A549 (cell line): ENCODE data around the gene KLRC2. TPM values are rescaled to one million over a fixed set of nuclear protein-coding genes. Genes with fewer than 3 reads are reported as not detected.

Source experiments
- ATAC-seq, 2 experiments: fragments of 200-7000 bp in 1 of 2; fragments of >200 bp in 1 of 2; cut with Nextera tagmentation in 1 of 2; cut with Tn5 transposase in 1 of 2; 3 replicates each; pipeline versions ENCODE4 v1.8.0 to v1.9.1; 2018 to 2020; ENCODE audit warnings: mild to moderate bottlenecking in 1 of 2, moderate library complexity in 1 of 2
- CTCF ChIA-PET: fragments of 300-600 bp; sonication (Branson Sonifier 250); formaldehyde crosslinking; extraction: SDS; loops from one replicate; lab custom pipeline; 2021; ENCODE audit warnings: antibody characterized with exemption, inconsistent platforms; lab: Yijun Ruan, JAX
- POLR2A ChIA-PET: fragments of 350-600 bp; formaldehyde crosslinking; extraction: SDS; loops from one replicate; lab custom pipeline; 2021; ENCODE audit warnings: antibody characterized with exemption, inconsistent platforms; lab: Yijun Ruan, JAX
- DNase-seq, 2 experiments: peaks; one replicate each; pipeline versions ENCODE4 v3.0.0 to v3.0.0-alpha.2; 2011 to 2016; ENCODE audit warnings: low read depth in 1 of 2, low spot score in 1 of 2
- FAIRE-seq: peaks from 2 replicates; lab custom pipeline; 2011; peaks lifted over from hg19 to GRCh38; lab: Jason Lieb, UNC
- H3K27ac ChIP-seq, 2 experiments: fragments of >200 bp; sonication (Bioruptor Twin); formaldehyde crosslinking; 3 replicates each; pipeline ENCODE4 v1.5.1; 2016 to 2017
- H3K4me1 ChIP-seq: fragments of >200 bp; sonication (Bioruptor Twin); formaldehyde crosslinking; 3 replicates; pipeline ENCODE4 v1.6.1; 2016
- H3K4me2 ChIP-seq: fragments of >200 bp; sonication (Bioruptor Twin); formaldehyde crosslinking; 3 replicates; pipeline ENCODE4 v1.6.1; 2016
- H3K4me3 ChIP-seq: fragments of >200 bp; sonication (Bioruptor Twin); formaldehyde crosslinking; 3 replicates; pipeline ENCODE4 v1.5.1; 2016
- H3K9me3 ChIP-seq: fragments of >200 bp; sonication (Bioruptor Twin); formaldehyde crosslinking; 3 replicates; pipeline ENCODE4 v1.6.1; 2016
- BHLHE40 ChIP-seq: IDR thresholded peaks from 2 replicates; pipeline ENCODE4 v1.6.1; 2012; ENCODE audit warnings: low read depth, low read length, inconsistent platforms
- CBX2 ChIP-seq: fragments of 200-600 bp; sonication (generic); IDR thresholded peaks from 2 replicates; pipeline ENCODE4 v1.6.1; 2016; ENCODE audit warnings: low read depth, mild to moderate bottlenecking, borderline replicate concordance
- CEBPB ChIP-seq, 2 experiments: fragments of >200 bp in 1 of 2; sonication (Bioruptor Twin) in 1 of 2; formaldehyde crosslinking in 1 of 2; IDR thresholded peaks; 2 replicates each; pipeline ENCODE4 v1.6.1; 2012 to 2016
- CHD2 ChIP-seq: fragments of 150-350 bp; IDR thresholded peaks from 2 replicates; pipeline ENCODE4 v1.6.1; 2014; ENCODE audit warnings: low read length; ENCODE audit not compliant: partially characterized antibody
- EHMT2 ChIP-seq: fragments of 200-600 bp; sonication (generic); IDR thresholded peaks from 2 replicates; pipeline ENCODE4 v1.6.1; 2016; ENCODE audit warnings: antibody characterized with exemption, low read depth, mild to moderate bottlenecking, moderate library complexity
- FOSB ChIP-seq: fragments of 250-450 bp; sonication (Bioruptor Pico); IDR thresholded peaks from 2 replicates; pipeline ENCODE4 v1.5.0; 2020; ENCODE audit warnings: mild to moderate bottlenecking, moderate library complexity
- FOXS1 ChIP-seq: fragments of 250-450 bp; sonication (Bioruptor Pico); IDR thresholded peaks from 2 replicates; pipeline ENCODE4 v1.5.0; 2020; ENCODE audit warnings: mild to moderate bottlenecking, moderate library complexity
- HEYL ChIP-seq: fragments of 250-450 bp; sonication (Bioruptor Pico); IDR thresholded peaks from 2 replicates; pipeline ENCODE4 v1.8.0; 2021; ENCODE audit warnings: mild to moderate bottlenecking, moderate library complexity
- MAZ ChIP-seq: fragments of 150-350 bp; IDR thresholded peaks from 2 replicates; pipeline ENCODE4 v1.6.1; 2014; ENCODE audit warnings: antibody characterized with exemption, low read depth, low read length, borderline replicate concordance
- PHF8 ChIP-seq: fragments of 200-600 bp; sonication (generic); IDR thresholded peaks from 2 replicates; pipeline ENCODE4 v1.6.1; 2016; ENCODE audit warnings: low read depth, mild to moderate bottlenecking, antibody characterized with exemption, moderate library complexity, borderline replicate concordance
- RAD21 ChIP-seq, 2 experiments: fragments of >200 bp in 1 of 2; sonication (Bioruptor Twin) in 1 of 2; formaldehyde crosslinking in 1 of 2; IDR thresholded peaks in 1 of 2; conservative IDR thresholded peaks in 1 of 2; 2 replicates in 1 of 2; 3 replicates in 1 of 2; pipeline ENCODE4 v1.6.1; 2012 to 2018; ENCODE audit warnings: inconsistent platforms in 1 of 2
- SMC3 ChIP-seq: fragments of >200 bp; sonication (Bioruptor Twin); formaldehyde crosslinking; IDR thresholded peaks from 3 replicates; pipeline ENCODE4 v1.6.1; 2018; ENCODE audit warnings: inconsistent platforms
- ZFP36 ChIP-seq: fragments of 450-650 bp; IDR thresholded peaks from 2 replicates; pipeline ENCODE4 v1.6.1; 2014; ENCODE audit warnings: borderline replicate concordance; ENCODE audit not compliant: partially characterized antibody
- ZNF302 ChIP-seq: fragments of 250-450 bp; sonication (Bioruptor Pico); IDR thresholded peaks from 2 replicates; pipeline ENCODE4 v1.9.0; 2021; ENCODE audit warnings: inconsistent platforms, mild to moderate bottlenecking, moderate library complexity
- ZSCAN20 ChIP-seq: fragments of 250-450 bp; sonication (Bioruptor Pico); IDR thresholded peaks from 2 replicates; pipeline ENCODE4 v1.8.0; 2022; ENCODE audit warnings: mild to moderate bottlenecking, moderate library complexity
- WGBS: methylation state at CpG from one replicate; pipeline ENCODE4 v1.1.6; 2017; ENCODE audit errors: missing lambda C conversion rate; 5-methylcytosine and 5-hydroxymethylcytosine counted together
- polyA plus RNA-seq, 4 experiments: library from polyadenylated mRNA; depleted of rRNA in 3 of 4; stranded (reverse); fragments of >200 nt; fragmentation: RNase III in 1 of 4; extraction: RNeasy Plus Mini Kit Qiagen cat#74134 plus additional on column Dnase treatment in 1 of 4; gene quantifications; 2 replicates in 3 of 4; 3 replicates in 1 of 4; pipeline ENCODE4 v1.2.3, GENCODE V29; 2011 to 2017
- TF ChIP-seq, protein P1 (sequence below): fragments of >200 bp; sonication (Bioruptor Twin); formaldehyde crosslinking; IDR thresholded peaks from 3 replicates; pipeline ENCODE4 v1.5.1; 2016
- TF ChIP-seq, protein P2 (sequence below): fragments of >200 bp; sonication (Bioruptor Twin); formaldehyde crosslinking; IDR thresholded peaks from 3 replicates; pipeline ENCODE4 v1.6.1; 2016
- TF ChIP-seq, protein P3 (sequence below): IDR thresholded peaks from 2 replicates; pipeline ENCODE4 v1.6.1; 2012; ENCODE audit warnings: low read depth, borderline replicate concordance
- TF ChIP-seq, protein P4 (sequence below): fragments of 250-450 bp; sonication (Bioruptor Pico); IDR thresholded peaks from 2 replicates; pipeline ENCODE4 v1.5.0; 2020; ENCODE audit warnings: low read depth, mild to moderate bottlenecking, moderate library complexity
- TF ChIP-seq, protein P5 (sequence below): fragments of 250-450 bp; sonication (Bioruptor Pico); IDR thresholded peaks from 2 replicates; pipeline ENCODE4 v1.5.0; 2021; ENCODE audit warnings: mild to moderate bottlenecking, moderate library complexity, borderline replicate concordance
- TF ChIP-seq, protein P6 (sequence below): fragments of >200 bp; sonication (Bioruptor Twin); formaldehyde crosslinking; IDR thresholded peaks from 2 replicates; pipeline ENCODE4 v1.6.1; 2016

KLRC2 gene
- polyA plus RNA-seq, 2 of the 4 experiments (the other 2 are of a cell fraction) = 0.25 to 0.52 TPM

DNA sequence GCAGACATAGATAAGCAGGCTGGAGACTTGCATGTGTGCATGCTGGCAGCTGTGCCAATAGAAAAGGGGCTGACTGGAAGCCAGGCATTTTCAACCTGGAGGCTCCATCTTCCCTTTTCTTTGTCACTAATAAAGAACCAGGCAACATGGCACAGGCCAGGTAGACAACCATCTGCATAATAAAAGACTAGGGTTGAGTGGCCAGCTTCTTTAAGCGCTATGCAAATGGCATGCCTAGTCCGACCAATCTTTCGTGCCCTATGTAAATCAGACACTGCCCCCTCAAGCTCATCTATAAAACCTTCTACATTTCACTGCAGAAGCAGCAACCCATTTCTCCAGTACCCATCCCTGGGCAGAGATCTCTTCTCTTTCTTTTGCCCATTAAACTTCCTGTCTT is 21.9 kb upstream of the KLRC2 start:
- Histone ChIP-seq H3K4me3 (no peak overlapping the region), H3K4me2 (no peak overlapping the region), H3K27ac (no peak overlapping the region), H3K9me3 (peaks cover 23% of the 10 kb centered on the region), H3K4me1 (no peaks in the 10 kb centered on the region)
- TF ChIP-seq, protein P1, sequence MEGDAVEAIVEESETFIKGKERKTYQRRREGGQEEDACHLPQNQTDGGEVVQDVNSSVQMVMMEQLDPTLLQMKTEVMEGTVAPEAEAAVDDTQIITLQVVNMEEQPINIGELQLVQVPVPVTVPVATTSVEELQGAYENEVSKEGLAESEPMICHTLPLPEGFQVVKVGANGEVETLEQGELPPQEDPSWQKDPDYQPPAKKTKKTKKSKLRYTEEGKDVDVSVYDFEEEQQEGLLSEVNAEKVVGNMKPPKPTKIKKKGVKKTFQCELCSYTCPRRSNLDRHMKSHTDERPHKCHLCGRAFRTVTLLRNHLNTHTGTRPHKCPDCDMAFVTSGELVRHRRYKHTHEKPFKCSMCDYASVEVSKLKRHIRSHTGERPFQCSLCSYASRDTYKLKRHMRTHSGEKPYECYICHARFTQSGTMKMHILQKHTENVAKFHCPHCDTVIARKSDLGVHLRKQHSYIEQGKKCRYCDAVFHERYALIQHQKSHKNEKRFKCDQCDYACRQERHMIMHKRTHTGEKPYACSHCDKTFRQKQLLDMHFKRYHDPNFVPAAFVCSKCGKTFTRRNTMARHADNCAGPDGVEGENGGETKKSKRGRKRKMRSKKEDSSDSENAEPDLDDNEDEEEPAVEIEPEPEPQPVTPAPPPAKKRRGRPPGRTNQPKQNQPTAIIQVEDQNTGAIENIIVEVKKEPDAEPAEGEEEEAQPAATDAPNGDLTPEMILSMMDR = no peak
- no peak for TF ChIP-seq CBX2
- TF ChIP-seq MAZ = no peak
- TF ChIP-seq ZFP36 = no peak
- no peak for TF ChIP-seq PHF8
- no peak for TF ChIP-seq ZNF302
- TF ChIP-seq FOSB (CRISPR knock-in tag) = no peak
- TF ChIP-seq, protein P2, sequence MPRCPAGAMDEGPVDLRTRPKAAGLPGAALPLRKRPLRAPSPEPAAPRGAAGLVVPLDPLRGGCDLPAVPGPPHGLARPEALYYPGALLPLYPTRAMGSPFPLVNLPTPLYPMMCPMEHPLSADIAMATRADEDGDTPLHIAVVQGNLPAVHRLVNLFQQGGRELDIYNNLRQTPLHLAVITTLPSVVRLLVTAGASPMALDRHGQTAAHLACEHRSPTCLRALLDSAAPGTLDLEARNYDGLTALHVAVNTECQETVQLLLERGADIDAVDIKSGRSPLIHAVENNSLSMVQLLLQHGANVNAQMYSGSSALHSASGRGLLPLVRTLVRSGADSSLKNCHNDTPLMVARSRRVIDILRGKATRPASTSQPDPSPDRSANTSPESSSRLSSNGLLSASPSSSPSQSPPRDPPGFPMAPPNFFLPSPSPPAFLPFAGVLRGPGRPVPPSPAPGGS = no peak
- TF ChIP-seq FOXS1 (CRISPR knock-in tag) = no peak
- no peak for TF ChIP-seq RAD21 (conservative IDR thresholded peaks at IDR 0.05 in 1 of 2, IDR thresholded peaks at IDR 0.05 in 1 of 2)
- no peak for TF ChIP-seq EHMT2
- TF ChIP-seq CHD2 = no peak
- TF ChIP-seq, protein P3, sequence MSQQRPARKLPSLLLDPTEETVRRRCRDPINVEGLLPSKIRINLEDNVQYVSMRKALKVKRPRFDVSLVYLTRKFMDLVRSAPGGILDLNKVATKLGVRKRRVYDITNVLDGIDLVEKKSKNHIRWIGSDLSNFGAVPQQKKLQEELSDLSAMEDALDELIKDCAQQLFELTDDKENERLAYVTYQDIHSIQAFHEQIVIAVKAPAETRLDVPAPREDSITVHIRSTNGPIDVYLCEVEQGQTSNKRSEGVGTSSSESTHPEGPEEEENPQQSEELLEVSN = no peak
- no peak for TF ChIP-seq SMC3
- TF ChIP-seq ZSCAN20 (CRISPR knock-in tag) = no peak
- TF ChIP-seq, protein P4, sequence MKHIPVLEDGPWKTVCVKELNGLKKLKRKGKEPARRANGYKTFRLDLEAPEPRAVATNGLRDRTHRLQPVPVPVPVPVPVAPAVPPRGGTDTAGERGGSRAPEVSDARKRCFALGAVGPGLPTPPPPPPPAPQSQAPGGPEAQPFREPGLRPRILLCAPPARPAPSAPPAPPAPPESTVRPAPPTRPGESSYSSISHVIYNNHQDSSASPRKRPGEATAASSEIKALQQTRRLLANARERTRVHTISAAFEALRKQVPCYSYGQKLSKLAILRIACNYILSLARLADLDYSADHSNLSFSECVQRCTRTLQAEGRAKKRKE (CRISPR knock-in tag) = no peak
- 71% methylated on average over 3 of the region's 3 CpGs for WGBS
- FAIRE-seq = no peak
- ATAC-seq = no peak
- ChIA-PET POLR2A (no interaction called here), CTCF (interaction anchor here (1.0 kb wide), 1 partner anchor 91 kb away, joined by 3 read pairs; no protein-coding TSS in a partner anchor)
- DNase-seq = no peak

DNA sequence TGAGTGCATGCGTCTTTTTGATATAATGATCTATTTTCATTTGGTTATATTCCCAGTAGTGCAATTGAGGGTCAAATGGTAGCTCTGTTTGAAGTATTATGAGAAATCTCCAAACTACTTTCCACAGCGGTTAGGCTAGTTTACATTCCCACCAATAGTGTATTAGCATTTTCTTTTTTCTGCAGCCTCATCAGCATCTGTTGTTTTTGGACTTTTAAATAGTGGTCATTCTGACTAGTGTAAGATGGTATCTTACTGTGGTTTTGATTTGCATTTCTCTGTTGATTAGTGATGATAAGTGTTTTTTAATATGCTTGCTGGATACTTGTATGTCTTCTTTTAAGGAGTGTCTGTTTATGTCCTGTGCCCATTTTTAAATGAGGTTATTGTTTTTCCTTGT is 21.0 kb upstream of the KLRC2 start:
- Histone ChIP-seq H3K9me3 (peaks cover 19% of the 10 kb centered on the region), H3K27ac (no peak overlapping the region), H3K4me3 (no peak overlapping the region), H3K4me1 (no peaks in the 10 kb centered on the region), H3K4me2 (no peak overlapping the region)
- ATAC-seq = no peak
- FAIRE-seq = no peak
- ChIA-PET CTCF (no interaction called here), POLR2A (no interaction called here)
- 68% methylated on average over 2 of the region's 2 CpGs for WGBS
- DNase-seq = no peak
- TF ChIP-seq, protein P5, sequence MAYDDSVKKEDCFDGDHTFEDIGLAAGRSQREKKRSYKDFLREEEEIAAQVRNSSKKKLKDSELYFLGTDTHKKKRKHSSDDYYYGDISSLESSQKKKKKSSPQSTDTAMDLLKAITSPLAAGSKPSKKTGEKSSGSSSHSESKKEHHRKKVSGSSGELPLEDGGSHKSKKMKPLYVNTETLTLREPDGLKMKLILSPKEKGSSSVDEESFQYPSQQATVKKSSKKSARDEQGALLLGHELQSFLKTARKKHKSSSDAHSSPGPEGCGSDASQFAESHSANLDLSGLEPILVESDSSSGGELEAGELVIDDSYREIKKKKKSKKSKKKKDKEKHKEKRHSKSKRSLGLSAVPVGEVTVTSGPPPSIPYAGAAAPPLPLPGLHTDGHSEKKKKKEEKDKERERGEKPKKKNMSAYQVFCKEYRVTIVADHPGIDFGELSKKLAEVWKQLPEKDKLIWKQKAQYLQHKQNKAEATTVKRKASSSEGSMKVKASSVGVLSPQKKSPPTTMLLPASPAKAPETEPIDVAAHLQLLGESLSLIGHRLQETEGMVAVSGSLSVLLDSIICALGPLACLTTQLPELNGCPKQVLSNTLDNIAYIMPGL (CRISPR knock-in tag) = no peak
- no peak for TF ChIP-seq HEYL (CRISPR knock-in tag)
- no peak for TF ChIP-seq BHLHE40
- no peak for TF ChIP-seq EHMT2
- TF ChIP-seq CEBPB (IDR thresholded peaks at IDR 0.05) = no peak
- TF ChIP-seq, protein P6, sequence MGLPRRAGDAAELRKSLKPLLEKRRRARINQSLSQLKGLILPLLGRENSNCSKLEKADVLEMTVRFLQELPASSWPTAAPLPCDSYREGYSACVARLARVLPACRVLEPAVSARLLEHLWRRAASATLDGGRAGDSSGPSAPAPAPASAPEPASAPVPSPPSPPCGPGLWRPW = no peak
- TF ChIP-seq FOSB (CRISPR knock-in tag) = no peak
